HCT116 (cell line): ENCODE measurements around the gene SUPT6H.

ENCODE experiments used
- CBX3 ChIP-seq: IDR thresholded peaks from 2 replicates; pipeline ENCODE4 v1.6.1; 2012; ENCODE audit warnings: low read depth
- CTCF ChIP-seq, 3 experiments: fragments of 200-600 bp in 1 of 3; sonication (generic) in 1 of 3; IDR thresholded peaks in 2 of 3; conservative IDR thresholded peaks in 1 of 3; 2 replicates each; pipeline ENCODE4 v1.5.1; 2012 to 2017; ENCODE audit warnings: low read depth in 2 of 3, low read length in 2 of 3, antibody characterized with exemption in 1 of 3, borderline replicate concordance in 1 of 3, control low read depth in 1 of 3, mild to moderate bottlenecking in 1 of 3, mixed read lengths in 1 of 3, mixed run types in 1 of 3, moderate library complexity in 1 of 3; ENCODE audit not compliant: insufficient read depth in 1 of 3
- EGR1 ChIP-seq: IDR thresholded peaks from 2 replicates; pipeline ENCODE4 v1.6.1; 2012; ENCODE audit warnings: low read depth
- EZH2 ChIP-seq: fragments of 200-600 bp; sonication (generic); IDR thresholded peaks from 2 replicates; pipeline ENCODE4 v1.6.1; 2017; ENCODE audit warnings: antibody characterized with exemption, mixed run types
- EZH2phosphoT487 ChIP-seq: fragments of 200-600 bp; IDR thresholded peaks from 2 replicates; pipeline ENCODE4 v1.6.1; 2018; ENCODE audit warnings: antibody characterized with exemption, borderline replicate concordance
- MAX ChIP-seq: IDR thresholded peaks from 2 replicates; pipeline ENCODE4 v1.6.1; 2012
- POLR2A ChIP-seq: IDR thresholded peaks from 2 replicates; pipeline ENCODE4 v1.7.0; 2011; ENCODE audit warnings: borderline replicate concordance; ENCODE audit not compliant: insufficient read depth, insufficient read length; ENCODE audit errors: extremely low read depth
- POLR2AphosphoS5 ChIP-seq: IDR thresholded peaks from 2 replicates; pipeline ENCODE4 v1.6.1; 2011; ENCODE audit warnings: mild to moderate bottlenecking, low read depth, low read length, moderate library complexity
- RAD21 ChIP-seq: IDR thresholded peaks from 2 replicates; pipeline ENCODE4 v1.6.1; 2012; ENCODE audit warnings: low read depth, mild to moderate bottlenecking
- REST ChIP-seq: IDR thresholded peaks from 2 replicates; pipeline ENCODE4 v1.6.1; 2012; ENCODE audit warnings: low read depth
- SP1 ChIP-seq: IDR thresholded peaks from 2 replicates; pipeline ENCODE4 v1.6.1; 2012; ENCODE audit warnings: low read depth
- SRF ChIP-seq: IDR thresholded peaks from 2 replicates; pipeline ENCODE4 v1.6.1; 2012; ENCODE audit warnings: low read depth
- ZFX ChIP-seq: fragments of 450-650 bp; IDR thresholded peaks from 2 replicates; pipeline ENCODE4 v1.6.1; 2017
- TF ChIP-seq, protein P1 (sequence below): IDR thresholded peaks from 2 replicates; pipeline ENCODE4 v1.6.1; 2011; ENCODE audit warnings: mild to moderate bottlenecking, low read length, moderate library complexity; ENCODE audit not compliant: insufficient replicate concordance; ENCODE audit errors: extremely low read depth

DNA sequence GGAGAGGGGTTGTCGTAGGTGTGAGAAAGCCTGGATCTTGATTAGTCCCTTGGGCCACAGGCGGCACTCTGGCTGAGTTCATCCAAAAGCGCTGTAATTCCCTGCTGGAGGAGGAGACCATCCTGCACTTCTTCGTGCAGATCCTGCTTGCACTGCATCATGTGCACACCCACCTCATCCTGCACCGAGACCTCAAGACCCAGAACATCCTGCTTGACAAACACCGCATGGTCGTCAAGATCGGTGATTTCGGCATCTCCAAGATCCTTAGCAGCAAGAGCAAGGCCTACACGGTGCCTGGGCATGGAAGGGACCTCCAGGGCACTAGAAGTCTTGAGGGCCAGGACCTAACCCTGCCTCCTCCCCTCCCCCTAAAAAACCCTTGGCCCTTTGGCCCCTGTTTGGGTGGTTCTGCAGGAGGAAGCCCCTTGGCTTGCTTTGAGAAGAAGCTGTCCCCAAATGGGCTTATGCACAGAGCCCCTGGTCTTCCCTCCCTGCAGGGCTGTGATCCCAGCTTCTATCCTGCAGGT is 72.8 kb downstream of the SUPT6H start:
- TF ChIP-seq EZH2phosphoT487 (no peak), EZH2 (no peak), EGR1 (no peak), POLR2A (no peak), CTCF (IDR thresholded peaks at IDR 0.05 in 2 of 3, conservative IDR thresholded peaks at IDR 0.05 in 1 of 3; ENCODE audit: borderline replicate concordance in 1 of 3, insufficient read depth in 1 of 3, low read depth in 2 of 3, low read length in 2 of 3) (no peak), SRF (no peak), SP1 (no peak), MAX (no peak), RAD21 (no peak), CBX3 (no peak), ZFX (no peak), POLR2AphosphoS5 (no peak), REST (no peak)
- TF ChIP-seq, protein P1, sequence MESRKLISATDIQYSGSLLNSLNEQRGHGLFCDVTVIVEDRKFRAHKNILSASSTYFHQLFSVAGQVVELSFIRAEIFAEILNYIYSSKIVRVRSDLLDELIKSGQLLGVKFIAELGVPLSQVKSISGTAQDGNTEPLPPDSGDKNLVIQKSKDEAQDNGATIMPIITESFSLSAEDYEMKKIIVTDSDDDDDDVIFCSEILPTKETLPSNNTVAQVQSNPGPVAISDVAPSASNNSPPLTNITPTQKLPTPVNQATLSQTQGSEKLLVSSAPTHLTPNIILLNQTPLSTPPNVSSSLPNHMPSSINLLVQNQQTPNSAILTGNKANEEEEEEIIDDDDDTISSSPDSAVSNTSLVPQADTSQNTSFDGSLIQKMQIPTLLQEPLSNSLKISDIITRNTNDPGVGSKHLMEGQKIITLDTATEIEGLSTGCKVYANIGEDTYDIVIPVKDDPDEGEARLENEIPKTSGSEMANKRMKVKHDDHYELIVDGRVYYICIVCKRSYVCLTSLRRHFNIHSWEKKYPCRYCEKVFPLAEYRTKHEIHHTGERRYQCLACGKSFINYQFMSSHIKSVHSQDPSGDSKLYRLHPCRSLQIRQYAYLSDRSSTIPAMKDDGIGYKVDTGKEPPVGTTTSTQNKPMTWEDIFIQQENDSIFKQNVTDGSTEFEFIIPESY = no peak
